ENCODE data around the gene DNMT1.

The DNMT1 gene

GRCh38 chr19:10194500-10195198 lies at the start of gene DNMT1:
Gene DNMT1, minus strand, starts transcription at chr19:10194953. Its CDS starts 54 bp downstream, at chr19:10194899.
- TF ChIP-seq GATA2 (IDR thresholded peaks at IDR 0.05; ENCODE audit: low read depth, low read length) (no peak), GATA3 (IDR thresholded peaks at IDR 0.05; ENCODE audit: low read depth, low read length) (no peak)

DNA sequence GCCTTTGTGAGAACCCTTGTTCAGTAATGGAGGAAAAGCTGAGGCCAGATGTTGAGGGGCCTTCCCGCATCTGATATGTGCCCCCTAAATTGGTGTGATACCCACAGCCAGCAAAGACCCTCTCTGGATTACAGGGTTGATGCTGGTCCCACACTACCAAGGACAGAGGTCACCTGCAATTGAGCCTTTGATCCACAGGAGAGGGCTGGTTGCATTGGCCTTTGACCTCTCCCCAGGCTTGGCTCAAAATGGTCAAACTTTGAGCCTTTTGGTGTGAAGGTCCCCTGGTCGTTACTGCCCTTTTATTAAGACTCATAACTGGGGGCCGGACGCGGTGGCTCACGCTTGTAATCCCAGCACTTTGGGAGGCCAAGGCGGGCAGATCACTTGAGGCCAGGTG lies 48.9 kb upstream of the DNMT1 start:
- TF ChIP-seq GATA2 (IDR thresholded peaks at IDR 0.05; ENCODE audit: low read depth, low read length) (no peak), GATA3 (IDR thresholded peaks at IDR 0.05; ENCODE audit: low read depth, low read length) (no peak)

DNA sequence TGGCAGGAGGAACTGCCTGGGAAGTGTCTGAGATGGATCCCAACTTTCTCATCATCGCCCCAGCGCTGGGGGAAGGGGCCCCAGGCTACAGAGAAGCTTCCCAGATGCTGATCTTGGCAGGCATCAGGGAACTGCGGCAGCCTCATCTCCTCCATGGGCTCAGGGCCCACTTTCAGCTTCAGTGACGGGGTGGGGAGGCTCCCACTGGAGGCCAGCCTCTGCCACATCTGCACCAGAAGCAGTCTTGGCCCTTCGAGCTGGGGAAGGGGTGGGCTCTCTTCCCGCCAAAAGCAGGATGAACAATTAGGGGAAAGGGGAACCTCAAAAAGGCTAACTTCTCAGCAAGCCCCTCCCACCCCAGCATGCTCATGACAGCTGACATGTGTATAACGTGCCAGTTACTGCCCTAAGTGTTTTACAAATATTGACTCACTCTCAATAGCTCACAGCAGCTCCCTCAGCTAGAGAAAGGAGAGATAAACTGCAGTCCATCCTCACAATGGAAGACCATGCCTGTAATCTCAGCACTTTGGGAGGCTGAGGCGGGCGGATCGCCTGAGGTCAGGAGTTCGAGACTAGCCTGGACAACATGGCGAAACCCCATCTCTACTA lies 43.5 kb upstream of the DNMT1 start:
- TF ChIP-seq GATA3 (IDR thresholded peaks at IDR 0.05; ENCODE audit: low read depth, low read length) (no peak), GATA2 (IDR thresholded peaks at IDR 0.05; ENCODE audit: low read depth, low read length) (no peak)

- no peak for TF ChIP-seq GATA3 (IDR thresholded peaks at IDR 0.05; ENCODE audit: low read depth, low read length)
Measured at GRCh38 chr19:10237702-10238101, 42.9 kb upstream of the DNMT1 start.

DNA sequence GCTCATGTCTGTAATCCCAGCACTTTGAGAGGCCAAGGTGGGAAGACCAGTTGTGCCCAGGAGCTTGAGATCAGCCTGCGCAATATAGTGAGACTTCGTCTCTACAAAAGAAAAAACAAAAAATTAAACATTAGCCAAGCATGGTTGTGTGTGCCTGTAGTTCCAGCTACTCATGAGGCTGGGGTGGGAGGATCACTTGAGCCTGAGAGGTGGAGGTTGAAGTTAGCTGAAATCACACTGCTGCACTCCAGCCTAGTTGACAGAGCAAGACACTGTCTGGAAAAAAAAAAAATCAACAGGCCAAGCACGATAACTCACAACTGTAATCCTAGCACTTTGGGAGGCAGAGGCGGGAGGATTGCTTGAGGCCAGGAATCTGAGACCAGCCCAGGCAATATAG lies 40.2 kb upstream of the DNMT1 start:
- TF ChIP-seq GATA2 (IDR thresholded peaks at IDR 0.05; ENCODE audit: low read depth, low read length) (no peak), GATA3 (IDR thresholded peaks at IDR 0.05; ENCODE audit: low read depth, low read length) (no peak)

- TF ChIP-seq GATA2 (IDR thresholded peaks at IDR 0.05; ENCODE audit: low read depth, low read length) (no peak), GATA3 (IDR thresholded peaks at IDR 0.05; ENCODE audit: low read depth, low read length) (no peak)
Measured at GRCh38 chr19:10233946-10234345, 39.2 kb upstream of the DNMT1 start.

DNA sequence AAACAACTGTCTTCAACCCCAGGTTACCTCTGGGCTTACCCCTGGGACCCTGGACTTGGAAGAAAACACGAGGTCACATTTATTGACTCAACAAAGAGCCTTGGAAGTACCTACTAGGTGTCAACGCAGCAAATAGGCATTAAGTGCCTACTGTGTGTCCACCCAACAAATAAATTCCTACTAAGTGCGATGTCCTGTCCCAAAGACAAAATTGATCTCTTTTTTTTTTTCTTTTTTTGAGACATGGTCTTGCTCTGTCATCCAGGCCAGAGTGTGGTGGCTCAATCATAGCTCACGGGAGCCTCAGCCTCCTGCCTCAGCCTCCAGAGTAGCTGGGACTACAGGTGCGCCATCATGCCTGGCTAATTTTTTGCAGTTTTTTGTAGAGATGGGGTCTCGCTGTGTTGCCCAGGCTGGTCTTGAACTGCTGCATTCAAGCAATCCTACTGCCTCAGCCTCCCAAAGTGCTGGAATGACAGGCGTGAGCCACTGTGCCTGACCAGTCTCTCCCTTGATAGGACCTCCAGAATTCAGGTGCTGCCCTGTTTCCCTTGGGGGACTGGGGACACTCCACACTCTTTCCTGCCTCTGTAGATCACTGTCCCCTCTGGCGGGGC lies 37.0 kb upstream of the DNMT1 start:
- TF ChIP-seq GATA2 (IDR thresholded peaks at IDR 0.05; ENCODE audit: low read depth, low read length): no peak
- TF ChIP-seq GATA3 (IDR thresholded peaks at IDR 0.05; ENCODE audit: low read depth, low read length): no peak

- TF ChIP-seq GATA2 (IDR thresholded peaks at IDR 0.05; ENCODE audit: low read depth, low read length) (no peak), GATA3 (IDR thresholded peaks at IDR 0.05; ENCODE audit: low read depth, low read length) (no peak)
Measured at GRCh38 chr19:10230861-10231611, 36.3 kb upstream of the DNMT1 start, which contains the start of gene S1PR2. Gene S1PR2, minus strand, starts transcription at chr19:10231331. Its CDS starts 6,426 bp downstream, at chr19:10224905.

DNA sequence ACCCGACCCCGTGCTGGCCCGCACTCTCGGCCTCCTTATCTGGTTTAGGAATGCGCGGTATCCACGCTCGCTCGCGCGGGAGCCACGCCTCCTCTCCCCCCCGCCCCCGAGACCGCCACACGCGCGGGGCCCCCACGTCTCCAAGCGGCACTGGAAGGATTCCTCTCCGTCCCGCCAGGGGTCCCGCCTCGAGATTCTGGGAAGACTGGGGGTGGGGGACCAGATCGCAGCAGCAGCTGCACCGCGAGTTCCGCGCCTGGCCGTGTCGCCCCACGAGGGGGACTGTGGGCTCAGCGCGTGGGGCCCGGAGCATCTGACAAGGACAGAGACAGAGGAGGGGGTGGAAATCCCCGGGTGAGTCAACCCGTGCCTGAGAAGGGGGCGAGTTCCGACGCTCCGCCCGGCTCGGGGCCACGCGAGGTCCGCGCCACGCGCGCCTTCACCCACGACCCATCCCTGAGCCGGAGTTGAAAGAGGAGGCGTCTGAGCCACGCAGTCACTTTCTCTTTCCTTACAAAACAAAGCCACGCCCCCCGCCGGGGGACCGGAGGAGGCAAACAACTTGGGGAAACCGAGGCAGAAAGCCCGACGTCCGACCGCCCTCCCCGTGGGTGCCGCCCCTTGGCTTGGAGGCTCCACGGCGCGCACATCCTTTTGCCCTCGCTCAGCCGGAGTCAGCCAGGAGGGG lies 35.6 kb upstream of the DNMT1 start:
- TF ChIP-seq GATA2 (IDR thresholded peaks at IDR 0.05; ENCODE audit: low read depth, low read length): no peak
- no peak for TF ChIP-seq GATA3 (IDR thresholded peaks at IDR 0.05; ENCODE audit: low read depth, low read length)

GRCh38 chr19:10228920-10229319 lies 34.2 kb upstream of the DNMT1 start:
- TF ChIP-seq GATA3 (IDR thresholded peaks at IDR 0.05; ENCODE audit: low read depth, low read length): no peak
- no peak for TF ChIP-seq GATA2 (IDR thresholded peaks at IDR 0.05; ENCODE audit: low read depth, low read length)

DNA sequence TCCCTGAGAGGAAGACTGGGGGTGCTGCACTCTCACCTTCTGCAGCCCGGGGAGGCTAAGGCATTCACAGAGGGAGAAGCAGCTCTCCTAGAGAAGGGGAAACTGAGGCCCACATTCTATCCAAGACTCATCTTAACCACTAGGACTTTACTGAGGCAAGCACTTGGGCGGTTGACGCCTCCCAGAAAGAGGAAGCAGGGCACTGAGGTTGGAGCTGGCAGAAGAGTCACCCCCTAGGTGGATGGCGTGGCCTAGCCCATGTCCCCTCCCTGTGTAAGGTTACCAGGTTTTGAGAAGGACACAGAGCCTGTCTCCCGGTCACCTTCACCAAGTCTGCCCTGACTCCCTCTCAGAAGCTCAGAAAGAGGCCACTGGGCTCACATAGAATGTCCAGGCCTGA lies 33.6 kb upstream of the DNMT1 start:
- TF ChIP-seq GATA2 (IDR thresholded peaks at IDR 0.05; ENCODE audit: low read depth, low read length) (no peak), GATA3 (IDR thresholded peaks at IDR 0.05; ENCODE audit: low read depth, low read length) (no peak)

DNA sequence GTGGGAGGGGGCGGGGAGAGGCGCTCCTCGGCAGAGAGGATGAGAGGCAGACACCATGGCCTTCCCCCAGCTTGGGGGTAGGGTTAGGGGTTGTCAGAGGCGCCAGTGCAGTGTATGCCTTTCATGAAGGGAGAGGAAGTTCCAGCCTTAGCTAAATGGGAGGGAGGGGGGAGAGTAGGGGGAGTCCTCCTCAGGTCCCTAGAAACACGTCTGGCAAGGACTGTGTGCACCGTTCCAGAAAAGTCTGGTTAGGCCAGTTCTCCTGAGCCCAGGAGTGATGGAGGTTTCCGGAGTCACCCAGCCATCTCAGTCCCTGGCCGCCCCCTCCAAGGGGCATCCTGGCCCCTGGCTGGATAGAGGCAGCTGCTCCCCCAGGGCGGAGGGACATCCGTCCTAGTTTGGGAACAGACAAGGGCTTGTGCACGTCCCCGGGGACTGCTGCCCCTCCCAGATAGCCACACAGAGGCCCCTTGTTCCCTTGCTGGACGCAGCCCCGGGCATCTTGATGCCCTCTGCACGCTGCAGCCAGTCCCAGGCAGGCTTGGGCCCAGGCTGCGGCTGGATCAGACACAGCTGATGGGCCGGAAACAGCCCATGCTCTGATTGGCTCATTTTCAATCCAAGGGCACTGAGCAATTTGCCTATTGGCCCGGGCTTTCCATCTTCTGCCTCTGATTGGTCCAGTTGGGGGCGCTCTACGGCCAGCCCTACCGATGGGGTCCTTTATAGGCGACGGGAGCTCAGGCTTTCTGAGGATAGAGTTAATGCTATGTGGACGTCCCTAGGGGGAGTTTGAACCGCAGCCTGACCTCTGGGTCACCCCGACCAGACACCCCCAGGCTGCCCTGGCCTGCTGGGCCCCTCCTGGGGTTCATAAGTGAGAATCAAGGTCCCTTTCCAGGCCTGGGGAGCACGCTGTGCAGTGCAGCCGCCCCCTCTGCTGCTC lies 32.5 kb upstream of the DNMT1 start:
- TF ChIP-seq GATA2 (IDR thresholded peaks at IDR 0.05; ENCODE audit: low read depth, low read length) (no peak), GATA3 (IDR thresholded peaks at IDR 0.05; ENCODE audit: low read depth, low read length) (no peak)
